Caco-2 (cell line): ENCODE results near the gene GLP2R. TPM values are rescaled to one million over a fixed set of nuclear protein-coding genes. Genes with fewer than 3 reads are reported as not detected.
"Not testable (repeated sequence)": the region's sequence is repeated elsewhere in the genome, so short reads cannot be mapped to it uniquely, and the experiment has no call there.

ENCODE experiments used
- BruUV-seq: library from RNA; stranded (reverse); fragments of 400-500 nt; replicated peaks from 2 replicates; lab custom pipeline; 2021; lab: Mats Ljungman, UMichigan
- CTCF ChIA-PET: fragments of 300-600 bp; sonication (Branson Sonifier 250); formaldehyde crosslinking; loops from one replicate; lab custom pipeline; 2022; ENCODE audit warnings: antibody characterized with exemption; lab: Charles Lee
- POLR2A ChIA-PET: fragments of 300-600 bp; sonication (Branson Sonifier 250); formaldehyde crosslinking; loops from one replicate; lab custom pipeline; 2022; ENCODE audit warnings: antibody characterized with exemption; lab: Charles Lee
- DNase-seq, 2 experiments: peaks; one replicate each; pipeline versions ENCODE4 v3.0.0 to v3.0.0-alpha.2; 2020 to 2022
- H3K27me3 ChIP-seq: replicated peaks from 2 replicates; pipeline ENCODE4 v1.6.0; 2011; ENCODE audit warnings: low read length; ENCODE audit not compliant: control insufficient read depth, insufficient read depth
- H3K36me3 ChIP-seq: 2 replicates; pipeline ENCODE4 v1.5.1; 2011; ENCODE audit warnings: low read length; ENCODE audit not compliant: control insufficient read depth, insufficient read depth
- H3K4me1 ChIP-seq: fragments of 250-450 bp; sonication (Bioruptor Pico); 2 replicates; pipeline ENCODE4 v1.5.1; 2020; ENCODE audit warnings: mild to moderate bottlenecking
- H3K4me3 ChIP-seq: 2 replicates; pipeline ENCODE4 v1.5.1; 2011; ENCODE audit warnings: low read depth, mild to moderate bottlenecking, control low read depth, low read length
- H3K9me3 ChIP-seq: fragments of 250-450 bp; sonication (Bioruptor Pico); 2 replicates; pipeline ENCODE4 v1.5.1; 2020; ENCODE audit warnings: mild to moderate bottlenecking, moderate library complexity
- H3K27ac Mint-ChIP-seq: one replicate; pipeline ENCODE4 v1.8.0; 2022; ENCODE audit warnings: mixed read lengths; ENCODE audit not compliant: unreplicated experiment
- H3K27me3 Mint-ChIP-seq: one replicate; pipeline ENCODE4 v1.8.0; 2022; ENCODE audit warnings: mixed read lengths; ENCODE audit not compliant: insufficient read depth, unreplicated experiment
- H3K36me3 Mint-ChIP-seq: one replicate; pipeline ENCODE4 v1.8.0; 2022; ENCODE audit warnings: mild to moderate bottlenecking, mixed read lengths; ENCODE audit not compliant: insufficient read depth, unreplicated experiment
- H3K4me1 Mint-ChIP-seq: one replicate; pipeline ENCODE4 v1.8.0; 2022; ENCODE audit warnings: low read depth, mixed read lengths; ENCODE audit not compliant: unreplicated experiment
- H3K4me3 Mint-ChIP-seq: one replicate; pipeline ENCODE4 v1.8.0; 2022; ENCODE audit warnings: mild to moderate bottlenecking, moderate library complexity, mixed read lengths; ENCODE audit not compliant: unreplicated experiment
- H3K9me3 Mint-ChIP-seq: one replicate; pipeline ENCODE4 v1.8.0; 2022; ENCODE audit warnings: mixed read lengths; ENCODE audit not compliant: unreplicated experiment
- intact Hi-C: fragments of 100-400 bp; cut with micrococcal nuclease; formaldehyde crosslinking; loops from one replicate; pipeline ENCODE4 v1.10.0; 2022; ENCODE audit not compliant: unreplicated experiment
- total RNA-seq: library from RNA; stranded (reverse); gene quantifications from 2 replicates; pipeline ENCODE4 v1.2.3, GENCODE V29; 2022
- TF ChIP-seq, protein P1 (sequence below), 2 experiments: fragments of 200-600 bp in 1 of 2; IDR thresholded peaks; 1 replicate in 1 of 2; 2 replicates in 1 of 2; pipeline versions ENCODE4 v1.5.1 to v1.8.0; 2011 to 2022; ENCODE audit warnings: antibody characterized with exemption in 1 of 2, control low read depth in 1 of 2, inconsistent platforms in 1 of 2, low read depth in 1 of 2, low read length in 1 of 2, mild to moderate bottlenecking in 1 of 2, moderate library complexity in 1 of 2; ENCODE audit not compliant: insufficient read depth in 1 of 2, severe bottlenecking in 1 of 2, unreplicated experiment in 1 of 2

The GLP2R gene
- total RNA-seq, 1 experiment from 2014 or later = not detected

DNA sequence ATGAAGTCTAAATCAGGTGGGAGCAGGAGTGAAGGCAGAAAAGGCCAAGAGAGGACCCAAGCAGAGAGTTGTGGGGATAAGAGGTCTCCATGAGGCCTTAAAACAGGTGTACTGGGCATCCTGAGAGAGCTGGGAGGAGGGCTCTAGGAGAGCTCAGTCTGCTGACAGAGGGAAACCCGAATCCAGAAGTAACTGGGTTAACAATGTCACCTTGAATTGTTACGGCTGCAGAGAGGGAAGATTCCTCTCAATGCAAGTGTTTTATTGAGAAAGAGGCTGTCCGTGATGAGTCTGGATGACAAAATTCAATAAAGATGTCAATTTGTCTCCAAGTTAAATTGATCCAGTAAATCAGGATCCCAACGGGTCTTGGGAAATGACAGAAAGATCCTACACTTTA lies 42.7 kb upstream of the GLP2R start:
- H3K27ac Mint-ChIP-seq = no peak overlapping the region
- ChIA-PET POLR2A (no interaction called here), CTCF (no interaction called here)
- no peaks in the 10 kb centered on the region for H3K36me3 Mint-ChIP-seq
- no peaks in the 10 kb centered on the region for H3K4me1 ChIP-seq
- H3K4me3 ChIP-seq = no peak overlapping the region
- intact Hi-C loops = no loop called here
- H3K27me3 ChIP-seq = no peaks in the 10 kb centered on the region
- no peak for DNase-seq
- no peaks in the 10 kb centered on the region for H3K9me3 ChIP-seq
- no peaks in the 10 kb centered on the region for H3K9me3 Mint-ChIP-seq
- H3K4me1 Mint-ChIP-seq = no peaks in the 10 kb centered on the region
- H3K36me3 ChIP-seq = no peaks in the 10 kb centered on the region
- H3K4me3 Mint-ChIP-seq = no peak overlapping the region
- H3K27me3 Mint-ChIP-seq = peaks cover 6% of the 10 kb centered on the region
- no TSS peak for BruUV-seq
- TF ChIP-seq, protein P1, sequence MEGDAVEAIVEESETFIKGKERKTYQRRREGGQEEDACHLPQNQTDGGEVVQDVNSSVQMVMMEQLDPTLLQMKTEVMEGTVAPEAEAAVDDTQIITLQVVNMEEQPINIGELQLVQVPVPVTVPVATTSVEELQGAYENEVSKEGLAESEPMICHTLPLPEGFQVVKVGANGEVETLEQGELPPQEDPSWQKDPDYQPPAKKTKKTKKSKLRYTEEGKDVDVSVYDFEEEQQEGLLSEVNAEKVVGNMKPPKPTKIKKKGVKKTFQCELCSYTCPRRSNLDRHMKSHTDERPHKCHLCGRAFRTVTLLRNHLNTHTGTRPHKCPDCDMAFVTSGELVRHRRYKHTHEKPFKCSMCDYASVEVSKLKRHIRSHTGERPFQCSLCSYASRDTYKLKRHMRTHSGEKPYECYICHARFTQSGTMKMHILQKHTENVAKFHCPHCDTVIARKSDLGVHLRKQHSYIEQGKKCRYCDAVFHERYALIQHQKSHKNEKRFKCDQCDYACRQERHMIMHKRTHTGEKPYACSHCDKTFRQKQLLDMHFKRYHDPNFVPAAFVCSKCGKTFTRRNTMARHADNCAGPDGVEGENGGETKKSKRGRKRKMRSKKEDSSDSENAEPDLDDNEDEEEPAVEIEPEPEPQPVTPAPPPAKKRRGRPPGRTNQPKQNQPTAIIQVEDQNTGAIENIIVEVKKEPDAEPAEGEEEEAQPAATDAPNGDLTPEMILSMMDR (IDR thresholded peaks at IDR 0.05; ENCODE audit: insufficient read depth in 1 of 2, low read depth in 1 of 2, low read length in 1 of 2, severe bottlenecking in 1 of 2, unreplicated experiment in 1 of 2) = no peak

GRCh38 chr17:9783465-9783864 lies 42.3 kb upstream of the GLP2R start:
- H3K4me3 Mint-ChIP-seq, H3K9me3 Mint-ChIP-seq, DNase-seq, intact Hi-C loops, CTCF ChIA-PET, H3K27me3 Mint-ChIP-seq, H3K27me3 ChIP-seq, H3K9me3 ChIP-seq, H3K36me3 ChIP-seq, POLR2A ChIA-PET, H3K4me1 Mint-ChIP-seq, H3K36me3 Mint-ChIP-seq, H3K4me1 ChIP-seq, H3K27ac Mint-ChIP-seq, H3K4me3 ChIP-seq, BruUV-seq: not testable (repeated sequence)

DNA sequence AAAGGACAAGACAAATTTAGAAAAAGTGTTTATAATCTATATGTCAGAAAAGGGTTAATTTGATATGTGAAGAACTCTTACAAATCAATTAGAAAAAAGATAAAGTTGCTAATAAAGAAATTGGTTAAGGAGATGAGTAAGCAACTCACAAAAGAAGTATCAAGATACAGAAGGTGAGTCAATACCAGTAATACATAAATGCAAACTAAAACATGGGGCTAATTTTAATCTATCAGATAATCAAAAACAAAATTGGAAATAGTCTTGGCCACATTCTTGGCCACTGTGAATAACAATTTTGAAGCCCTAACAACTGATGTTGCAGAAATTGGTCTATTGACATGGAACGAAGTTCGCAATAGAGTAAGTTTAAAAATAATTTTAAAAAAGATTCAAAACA lies 41.2 kb upstream of the GLP2R start:
- H3K9me3 Mint-ChIP-seq = no peaks in the 10 kb centered on the region
- Histone ChIP-seq H3K9me3 (no peaks in the 10 kb centered on the region), H3K4me1 (no peaks in the 10 kb centered on the region), H3K4me3 (no peak overlapping the region), H3K27me3 (no peaks in the 10 kb centered on the region), H3K36me3 (no peaks in the 10 kb centered on the region)
- intact Hi-C loops = no loop called here
- no peak for DNase-seq
- BruUV-seq = no TSS peak
- H3K27me3 Mint-ChIP-seq = peaks cover 6% of the 10 kb centered on the region
- H3K27ac Mint-ChIP-seq = no peak overlapping the region
- no peaks in the 10 kb centered on the region for H3K4me1 Mint-ChIP-seq
- H3K36me3 Mint-ChIP-seq = no peaks in the 10 kb centered on the region
- ChIA-PET POLR2A (no interaction called here), CTCF (no interaction called here)
- TF ChIP-seq, protein P1 (IDR thresholded peaks at IDR 0.05; ENCODE audit: insufficient read depth in 1 of 2, low read depth in 1 of 2, low read length in 1 of 2, severe bottlenecking in 1 of 2, unreplicated experiment in 1 of 2) = no peak
- no peak overlapping the region for H3K4me3 Mint-ChIP-seq

DNA sequence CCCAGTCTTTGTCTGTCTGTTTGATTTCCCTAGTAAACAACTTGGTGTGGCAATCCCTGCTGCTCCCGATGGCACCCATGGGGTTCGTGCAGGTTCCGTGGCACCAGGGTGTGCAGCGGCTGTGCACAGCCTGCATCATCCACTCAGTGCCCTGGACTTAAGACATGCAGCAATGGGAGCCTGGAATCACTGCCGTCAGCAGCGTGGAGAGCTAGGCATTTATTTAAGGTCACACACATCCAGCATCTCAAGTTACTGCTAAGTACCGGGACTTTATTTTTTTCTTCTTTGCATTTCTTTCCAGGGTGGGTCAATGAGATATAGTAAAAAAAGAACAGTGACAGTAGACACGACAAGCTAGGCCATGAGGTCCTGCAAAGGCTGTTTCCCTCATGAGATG lies 37.1 kb upstream of the GLP2R start:
- no peaks in the 10 kb centered on the region for H3K4me1 Mint-ChIP-seq
- H3K27me3 Mint-ChIP-seq = no peaks in the 10 kb centered on the region
- intact Hi-C loops = no loop called here
- no peak overlapping the region for H3K4me3 Mint-ChIP-seq
- H3K27me3 ChIP-seq = no peaks in the 10 kb centered on the region
- H3K27ac Mint-ChIP-seq = no peak overlapping the region
- no peak overlapping the region for H3K4me3 ChIP-seq
- TF ChIP-seq, protein P1 (IDR thresholded peaks at IDR 0.05; ENCODE audit: insufficient read depth in 1 of 2, low read depth in 1 of 2, low read length in 1 of 2, severe bottlenecking in 1 of 2, unreplicated experiment in 1 of 2) = no peak
- POLR2A ChIA-PET = no interaction called here
- no peaks in the 10 kb centered on the region for H3K9me3 ChIP-seq
- BruUV-seq = no TSS peak
- H3K36me3 ChIP-seq = no peaks in the 10 kb centered on the region
- no peak for DNase-seq
- no peaks in the 10 kb centered on the region for H3K36me3 Mint-ChIP-seq
- H3K4me1 ChIP-seq = no peaks in the 10 kb centered on the region
- no peaks in the 10 kb centered on the region for H3K9me3 Mint-ChIP-seq
- CTCF ChIA-PET = interaction anchor here (0.6 kb wide), 1 partner anchor 20 kb away, joined by 3 read pairs; no protein-coding TSS in a partner anchor
